Hepatocyte (in vitro differentiated cells): ENCODE results near the gene PPARA.
"Not testable (repeated sequence)": the region's sequence is repeated elsewhere in the genome, so short reads cannot be mapped to it uniquely, and the experiment has no call there.

Experiments used
- CTCF ChIP-seq: fragments of 200-600 bp; sonication (generic); IDR thresholded peaks from 2 replicates; pipeline ENCODE4 v1.5.1; 2016; ENCODE audit warnings: antibody characterized with exemption, mild to moderate bottlenecking; ENCODE audit not compliant: poor library complexity
- EZH2phosphoT487 ChIP-seq: fragments of 200-600 bp; sonication (generic); IDR thresholded peaks from one replicate; pipeline ENCODE4 v1.6.1; 2018; ENCODE audit warnings: antibody characterized with exemption, mild to moderate bottlenecking, low read depth, moderate library complexity; ENCODE audit not compliant: unreplicated experiment, severe bottlenecking

- not testable (repeated sequence) for TF ChIP-seq CTCF, EZH2phosphoT487
Measured at GRCh38 chr22:46265627-46266026, 115.3 kb downstream of the PPARA start.
